Immature natural killer cell (primary cell): ENCODE results near the gene UXT. TPM values are rescaled to one million over a fixed set of nuclear protein-coding genes. Genes with fewer than 3 reads are reported as not detected.
A peak's percentile ranks its signal among the peaks of the same experiment; 100 is the strongest.

Source experiments
- DNase-seq, 3 donors: peaks; one replicate each; pipeline ENCODE4 v3.0.0; 2022; ENCODE audit warnings: mixed read lengths in 1 of 3
- H3K27ac Mint-ChIP-seq, 6 donors: one replicate each; pipeline ENCODE4 v1.8.0; 2020; ENCODE audit warnings: mixed read lengths in 6 of 6, mild to moderate bottlenecking in 5 of 6, inconsistent platforms in 4 of 6, moderate library complexity in 3 of 6
- H3K27me3 Mint-ChIP-seq, 3 donors: one replicate each; pipeline ENCODE4 v1.8.0; 2020 to 2021; ENCODE audit warnings: low read depth in 3 of 3, mild to moderate bottlenecking in 3 of 3, mixed read lengths in 3 of 3, moderate library complexity in 3 of 3, inconsistent platforms in 1 of 3
- H3K36me3 Mint-ChIP-seq, 3 donors: one replicate each; pipeline ENCODE4 v1.8.0; 2020; ENCODE audit warnings: mixed read lengths in 3 of 3, inconsistent platforms in 2 of 3, mild to moderate bottlenecking in 2 of 3
- H3K4me1 Mint-ChIP-seq, 2 donors: one replicate each; pipeline ENCODE4 v1.8.0; 2020; ENCODE audit warnings: inconsistent platforms in 2 of 2, mild to moderate bottlenecking in 2 of 2, mixed read lengths in 2 of 2, moderate library complexity in 1 of 2
- H3K4me3 Mint-ChIP-seq, 5 donors: one replicate each; pipeline ENCODE4 v1.8.0; 2020; ENCODE audit warnings: mild to moderate bottlenecking in 5 of 5, mixed read lengths in 5 of 5, inconsistent platforms in 3 of 5, moderate library complexity in 3 of 5
- H3K9me3 Mint-ChIP-seq, 6 donors: one replicate each; pipeline ENCODE4 v1.8.0; 2020; ENCODE audit warnings: mild to moderate bottlenecking in 6 of 6, mixed read lengths in 6 of 6, inconsistent platforms in 4 of 6, moderate library complexity in 3 of 6
- polyA plus RNA-seq, 3 donors: library from polyadenylated mRNA; unstranded; fragments of 300-500 nt; fragmentation: Illumina TruSeq; gene quantifications; one replicate each; pipeline ENCODE4 v1.2.3, GENCODE V29; 2021

UXT gene
- polyA plus RNA-seq, 3 donors from 2014 or later = 179 to 256 (median 190) TPM

DNA sequence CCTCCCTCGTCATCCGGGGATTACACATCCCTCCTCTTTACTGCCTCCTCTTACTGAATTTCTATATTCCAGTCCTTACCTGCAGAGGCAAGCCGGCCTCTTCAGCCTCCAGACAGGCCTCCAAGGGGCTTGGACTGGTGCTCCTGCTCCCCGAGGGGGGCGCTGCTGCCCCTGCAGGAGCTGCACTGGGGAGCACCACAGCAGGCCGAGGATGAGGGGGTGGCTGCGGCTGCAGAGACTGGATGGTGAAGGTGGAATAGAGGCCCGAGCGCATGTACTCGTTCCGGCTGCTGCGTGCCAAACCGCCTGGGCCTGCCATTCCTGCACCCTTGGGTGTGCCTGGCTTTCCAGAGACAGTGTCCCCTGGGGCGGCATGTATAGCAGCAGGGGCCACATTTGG, 20.2 kb downstream of the UXT start:
- Mint-ChIP-seq H3K27me3 (peaks cover 3 to 7% (median 6%) of the 10 kb centered on the region in 3 donors), H3K9me3 (peaks cover 0 to 1% (median 0%) of the 10 kb centered on the region in 6 donors), H3K4me1 (no peaks in the 10 kb centered on the region), H3K27ac (no peak overlapping the region), H3K4me3 (no peak overlapping the region), H3K36me3 (peaks cover 17 to 45% (median 42%) of the 10 kb centered on the region in 3 donors)
- DNase-seq = no peak

GRCh38 chrX:47637546-47638195, 21.3 kb downstream of the UXT start:
- Mint-ChIP-seq H3K9me3 (peaks cover 0 to 1% (median 0%) of the 10 kb centered on the region in 6 donors), H3K27ac (peak overlapping the region in 1 of 6 donors; percentile 7), H3K27me3 (peaks cover 3 to 7% (median 7%) of the 10 kb centered on the region in 3 donors), H3K4me3 (no peak overlapping the region), H3K4me1 (peaks cover 0 to 1% of the 10 kb centered on the region in 2 donors), H3K36me3 (peaks cover 17 to 45% (median 42%) of the 10 kb centered on the region in 3 donors)
- no peak for DNase-seq

DNA sequence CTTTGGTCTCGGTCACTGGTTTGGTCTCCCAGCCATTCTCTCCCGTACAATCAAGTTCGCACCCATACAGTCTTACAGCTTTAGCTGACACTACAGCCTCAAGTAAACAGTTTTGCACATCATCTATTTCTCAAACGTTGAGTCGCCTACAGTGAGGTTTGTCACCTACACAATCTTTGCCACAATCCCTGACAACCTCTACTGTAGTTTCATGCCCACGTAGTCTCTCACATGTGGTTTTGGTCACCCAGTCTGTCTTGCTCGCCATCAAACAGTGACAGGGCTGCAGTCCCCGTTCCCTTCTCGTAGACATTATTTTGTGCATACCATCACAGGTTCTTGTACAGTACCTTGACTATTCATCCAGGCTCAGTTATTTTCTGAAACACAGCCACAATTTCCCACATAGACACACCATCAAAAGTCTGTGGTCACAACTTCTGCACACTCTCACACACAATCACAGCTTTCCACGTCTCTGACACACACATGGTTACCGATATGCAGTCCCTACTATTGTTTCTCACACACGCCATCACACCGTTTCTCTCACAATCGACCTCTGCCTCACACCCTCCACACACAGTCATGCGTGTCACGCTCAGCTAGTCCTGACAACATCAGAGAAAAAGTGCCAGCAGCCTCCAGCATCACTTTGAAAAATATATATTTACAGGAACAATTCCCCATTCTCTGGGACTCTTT, 24.0 kb downstream of the UXT start:
- peaks cover 5 to 9% (median 7%) of the 10 kb centered on the region in 3 donors for H3K27me3 Mint-ChIP-seq
- DNase-seq = peak; percentile 78 to 83 (median 82)

DNA sequence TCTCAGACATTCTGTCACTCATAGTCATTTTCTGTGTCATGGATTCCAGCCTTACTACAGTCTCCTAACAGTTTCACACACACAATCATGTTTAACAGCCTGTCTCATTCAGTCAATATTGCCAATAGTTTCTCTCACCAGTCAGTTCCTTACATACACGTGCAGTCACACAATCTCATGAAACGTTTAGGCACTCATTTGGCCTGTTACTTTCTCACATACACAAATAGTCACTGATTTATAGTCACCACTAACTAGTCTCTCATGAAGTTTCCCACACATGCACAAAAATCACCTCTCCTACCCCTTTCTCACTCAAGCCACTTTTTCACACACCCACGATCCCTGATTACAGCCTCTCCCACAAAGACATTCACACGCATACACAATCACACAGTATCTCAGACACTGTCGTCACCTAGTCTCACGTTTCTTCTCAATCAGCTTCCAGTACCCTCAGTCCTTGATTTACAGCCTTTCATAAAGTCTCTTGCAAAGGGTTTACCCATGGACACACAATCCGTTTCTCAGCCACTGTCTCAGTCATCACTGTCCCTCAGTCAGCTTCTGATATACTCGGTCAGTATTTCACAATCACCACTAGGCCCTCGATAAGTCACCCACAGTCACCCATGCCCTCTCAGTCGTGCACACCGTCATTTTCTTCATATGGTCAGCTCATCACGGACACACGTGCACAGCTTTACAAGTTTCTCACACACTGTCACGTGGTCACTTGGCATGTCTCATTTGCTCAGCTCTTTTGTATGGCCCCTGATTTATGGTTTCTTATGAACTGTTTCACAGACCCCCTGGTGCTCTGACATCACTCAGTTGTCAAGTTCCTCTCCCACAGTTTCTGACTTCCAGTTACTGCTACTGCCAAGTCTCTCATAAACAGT, 25.0 kb downstream of the UXT start:
- Mint-ChIP-seq H3K27ac (no peak overlapping the region), H3K9me3 (no peaks in the 10 kb centered on the region), H3K4me3 (no peak overlapping the region), H3K4me1 (peaks cover 0 to 6% of the 10 kb centered on the region in 2 donors), H3K27me3 (peaks cover 7 to 8% (median 7%) of the 10 kb centered on the region in 3 donors), H3K36me3 (peaks cover 0 to 19% (median 17%) of the 10 kb centered on the region in 3 donors)
- peak; percentile 29 to 35 (median 33) for DNase-seq

More for the DNA sequence above, 24.0 kb downstream of the UXT start:
- Mint-ChIP-seq H3K9me3 (peaks cover 0 to under 1% (median 0%) of the 10 kb centered on the region in 6 donors), H3K36me3 (peaks cover 8 to 30% (median 27%) of the 10 kb centered on the region in 3 donors), H3K27ac (no peak overlapping the region), H3K4me3 (no peak overlapping the region), H3K4me1 (peaks cover 0 to 3% of the 10 kb centered on the region in 2 donors)

GRCh38 chrX:47632666-47633065, 26.3 kb downstream of the UXT start:
- Mint-ChIP-seq H3K27ac (peak overlapping the region in 3 of 6 donors; percentile 33 to 62 (median 46)), H3K4me1 (peaks cover 0 to 6% of the 10 kb centered on the region in 2 donors), H3K4me3 (no peak overlapping the region), H3K36me3 (peaks cover 0 to 8% (median 8%) of the 10 kb centered on the region in 3 donors), H3K9me3 (no peaks in the 10 kb centered on the region), H3K27me3 (peaks cover 5 to 13% (median 7%) of the 10 kb centered on the region in 3 donors)
- DNase-seq = no peak

DNA sequence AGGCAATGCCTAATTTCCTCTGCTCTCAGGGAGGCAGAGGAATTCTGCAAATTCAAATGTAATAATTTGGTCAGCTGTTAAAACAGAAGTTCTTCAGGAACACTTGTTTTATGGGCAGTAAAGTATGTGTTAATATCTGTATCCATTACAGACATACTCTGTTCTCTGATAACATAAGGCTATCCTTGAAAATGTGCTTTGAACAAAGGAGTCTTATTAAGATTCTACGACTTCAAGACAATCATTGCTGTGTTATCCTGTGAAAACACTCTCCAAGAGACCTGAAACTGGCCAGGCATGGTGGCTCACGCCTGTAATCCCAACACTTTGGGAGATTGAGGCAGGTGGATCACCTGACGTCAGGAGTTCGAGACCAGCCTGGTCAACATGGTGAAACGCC, 27.3 kb downstream of the UXT start:
- Mint-ChIP-seq H3K27ac (no peak overlapping the region), H3K36me3 (peaks cover 0 to 7% (median 1%) of the 10 kb centered on the region in 3 donors), H3K4me1 (peaks cover 0 to 6% of the 10 kb centered on the region in 2 donors), H3K27me3 (peaks cover 3 to 12% (median 7%) of the 10 kb centered on the region in 3 donors), H3K9me3 (no peaks in the 10 kb centered on the region), H3K4me3 (no peak overlapping the region)
- DNase-seq = no peak

GRCh38 chrX:47629419-47630200, 29.4 kb downstream of the UXT start, which contains the start of gene CFP:
TSS of gene CFP (minus strand) at chrX:47629930. CDS start at chrX:47629844, 86 bp downstream.
- peaks cover 0 to 4% (median 0%) of the 10 kb centered on the region in 3 donors for H3K36me3 Mint-ChIP-seq
- DNase-seq = no peak
- H3K4me3 Mint-ChIP-seq = peak within 1 kb of the TSS in 2 of 5 donors; percentile 23 to 27

DNA sequence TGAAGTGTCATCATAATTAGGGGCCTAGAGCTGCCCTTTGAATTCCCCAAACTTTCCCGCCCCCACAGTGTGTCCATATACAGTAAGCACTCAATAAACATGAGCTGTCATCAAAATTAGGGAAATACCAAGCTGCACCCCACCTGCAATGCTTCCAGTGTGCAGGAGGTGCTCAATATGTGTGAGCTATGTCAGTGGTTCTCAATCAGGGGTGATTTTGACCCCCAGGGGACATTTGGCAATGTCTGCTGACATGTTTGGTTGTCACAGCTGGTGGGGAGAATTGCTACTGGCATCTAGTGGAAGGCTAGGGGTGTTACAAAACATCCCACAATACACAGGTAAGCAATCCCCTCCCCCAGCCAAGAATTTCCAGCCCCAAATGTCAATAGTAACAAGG, 30.0 kb downstream of the UXT start:
- H3K36me3 Mint-ChIP-seq = peaks cover 0 to 4% (median 0%) of the 10 kb centered on the region in 3 donors
- H3K4me1 Mint-ChIP-seq = peaks cover 0 to 6% of the 10 kb centered on the region in 2 donors
- no peak overlapping the region for H3K27ac Mint-ChIP-seq
- H3K4me3 Mint-ChIP-seq = no peak overlapping the region
- H3K27me3 Mint-ChIP-seq = peaks cover 7 to 13% (median 12%) of the 10 kb centered on the region in 3 donors
- no peak for DNase-seq
- H3K9me3 Mint-ChIP-seq = no peaks in the 10 kb centered on the region

More at GRCh38 chrX:47629419-47630200, 29.4 kb downstream of the UXT start, which contains the start of gene CFP:
- Mint-ChIP-seq H3K27me3 (peaks cover 7 to 13% (median 12%) of the 10 kb centered on the region in 3 donors), H3K9me3 (no peaks in the 10 kb centered on the region), H3K27ac (no peak within 1 kb of the TSS), H3K4me1 (peaks cover 0 to 6% of the 10 kb centered on the region in 2 donors)

DNA sequence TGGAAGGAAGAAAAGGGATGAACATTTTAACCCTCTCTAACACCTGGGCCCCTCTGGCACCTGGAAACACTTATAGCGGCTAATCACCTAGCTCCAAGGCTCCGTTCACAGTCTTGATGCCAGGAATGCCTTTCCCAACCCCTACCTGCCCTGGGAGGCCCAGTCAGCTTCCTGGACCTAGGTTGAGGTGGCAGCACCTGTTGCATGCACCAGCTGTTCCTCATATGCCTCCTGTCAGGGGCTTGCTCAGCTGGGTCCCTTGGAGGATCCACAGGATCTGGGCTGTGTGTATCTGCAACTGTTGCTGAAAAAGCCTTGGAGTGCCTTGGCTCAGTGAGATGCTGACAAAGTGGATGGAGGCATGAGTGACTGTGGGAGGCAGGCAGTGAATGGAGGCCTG, 33.6 kb downstream of the UXT start:
- Mint-ChIP-seq H3K4me3 (no peak overlapping the region), H3K27me3 (peaks cover 7 to 19% (median 14%) of the 10 kb centered on the region in 3 donors), H3K9me3 (no peaks in the 10 kb centered on the region), H3K27ac (peak overlapping the region in 1 of 6 donors; percentile 30), H3K36me3 (peaks cover 0 to 4% (median 0%) of the 10 kb centered on the region in 3 donors), H3K4me1 (peaks cover 0 to 5% of the 10 kb centered on the region in 2 donors)
- DNase-seq = no peak

GRCh38 chrX:47623540-47624027, 35.4 kb downstream of the UXT start:
- H3K27me3 Mint-ChIP-seq = peaks cover 15 to 22% (median 17%) of the 10 kb centered on the region in 3 donors
- H3K27ac Mint-ChIP-seq = no peak overlapping the region
- H3K36me3 Mint-ChIP-seq = peaks cover 0 to 4% (median 0%) of the 10 kb centered on the region in 3 donors
- H3K4me1 Mint-ChIP-seq = peaks cover 0 to 3% of the 10 kb centered on the region in 2 donors
- H3K9me3 Mint-ChIP-seq = peaks cover 0 to 2% (median 0%) of the 10 kb centered on the region in 6 donors
- H3K4me3 Mint-ChIP-seq = peak overlapping the region in 3 of 5 donors; percentile 34 to 61 (median 49)
- DNase-seq = peak in 1 of 3 donors; percentile 10

DNA sequence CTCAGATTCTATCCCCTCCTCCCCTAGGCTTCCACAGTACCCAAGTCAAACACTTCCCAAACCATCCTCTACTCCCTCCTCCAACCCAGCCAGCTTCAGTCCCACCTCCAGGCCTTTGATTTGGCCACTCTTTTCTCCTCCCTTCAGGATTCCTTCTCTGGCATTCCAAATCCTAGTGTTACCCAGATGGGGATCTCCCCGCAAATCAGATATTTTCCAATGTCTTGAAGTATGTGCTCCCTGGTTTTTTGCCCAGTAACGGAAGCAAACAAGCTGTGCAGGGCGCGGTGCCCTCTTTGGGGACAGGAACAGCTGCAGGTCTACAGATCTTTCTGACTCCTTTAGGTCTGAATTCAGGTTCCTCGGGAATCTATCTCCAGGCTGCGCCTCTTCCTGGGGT, 37.1 kb downstream of the UXT start:
- H3K36me3 Mint-ChIP-seq = peaks cover 0 to 4% (median 0%) of the 10 kb centered on the region in 3 donors
- peaks cover 0 to 4% of the 10 kb centered on the region in 2 donors for H3K4me1 Mint-ChIP-seq
- H3K9me3 Mint-ChIP-seq = peaks cover 0 to 4% (median 0%) of the 10 kb centered on the region in 6 donors
- H3K4me3 Mint-ChIP-seq = no peak overlapping the region
- no peak overlapping the region for H3K27ac Mint-ChIP-seq
- no peak for DNase-seq
- H3K27me3 Mint-ChIP-seq = peaks cover 16 to 21% (median 21%) of the 10 kb centered on the region in 3 donors

DNA sequence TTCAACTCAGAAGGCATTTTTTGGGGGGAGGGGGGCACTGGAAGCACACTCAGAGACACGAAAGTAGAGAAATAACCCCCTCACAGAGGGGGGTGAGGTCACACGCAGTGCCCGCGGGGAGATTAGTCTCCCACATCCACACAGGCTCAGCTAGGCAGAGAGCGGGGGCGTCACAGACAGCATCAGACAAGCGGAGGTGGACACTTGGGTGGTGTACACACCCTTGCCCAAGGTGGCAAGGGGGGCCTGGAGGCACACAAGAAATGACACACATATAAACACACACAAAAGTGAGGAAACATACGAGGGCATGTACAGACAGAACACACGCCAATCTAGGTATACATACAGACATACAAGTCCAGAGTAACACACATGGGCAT, 38.7 kb downstream of the UXT start:
- Mint-ChIP-seq H3K27ac (no peak overlapping the region), H3K4me3 (peak overlapping the region in 3 of 5 donors; percentile 19 to 28 (median 23)), H3K4me1 (peaks cover 0 to 4% of the 10 kb centered on the region in 2 donors), H3K27me3 (peaks cover 11 to 19% (median 18%) of the 10 kb centered on the region in 3 donors), H3K9me3 (peaks cover 0 to 4% (median 0%) of the 10 kb centered on the region in 6 donors), H3K36me3 (no peaks in the 10 kb centered on the region)
- DNase-seq = no peak
